GM10266 (cell line): ENCODE measurements around the gene ACSBG1.

Experiments
- DNase-seq: peaks from one replicate; pipeline ENCODE4 v3.0.0; 2012; ENCODE audit errors: extremely low spot score
- TF ChIP-seq, protein P1 (sequence below): IDR thresholded peaks from 2 replicates; pipeline ENCODE4 v1.5.1; 2012; ENCODE audit warnings: mild to moderate bottlenecking, low read depth; ENCODE audit not compliant: control insufficient read depth, insufficient read depth; ENCODE audit errors: missing control alignments

ACSBG1 gene

DNA sequence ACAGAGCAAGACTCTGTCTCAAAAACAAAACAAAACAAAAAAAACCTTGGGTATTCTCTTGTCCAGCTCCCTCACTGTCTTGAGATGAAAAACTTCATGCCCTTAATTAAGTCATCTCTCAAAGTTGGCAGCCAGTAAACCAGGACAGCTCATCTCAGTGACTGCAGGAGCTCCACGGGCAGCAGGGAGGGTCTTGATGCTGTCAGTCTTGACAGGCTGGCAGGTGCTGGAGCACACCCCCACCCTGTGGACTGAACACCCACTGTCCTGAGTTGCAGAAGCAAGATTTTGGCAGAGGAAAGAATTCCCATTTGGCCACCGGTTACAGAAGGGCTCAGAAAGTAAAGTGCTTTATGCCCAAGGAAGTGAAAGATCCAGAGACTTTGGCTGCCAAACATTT lies 38.0 kb upstream of the ACSBG1 start:
- no peak for DNase-seq
- TF ChIP-seq, protein P1, sequence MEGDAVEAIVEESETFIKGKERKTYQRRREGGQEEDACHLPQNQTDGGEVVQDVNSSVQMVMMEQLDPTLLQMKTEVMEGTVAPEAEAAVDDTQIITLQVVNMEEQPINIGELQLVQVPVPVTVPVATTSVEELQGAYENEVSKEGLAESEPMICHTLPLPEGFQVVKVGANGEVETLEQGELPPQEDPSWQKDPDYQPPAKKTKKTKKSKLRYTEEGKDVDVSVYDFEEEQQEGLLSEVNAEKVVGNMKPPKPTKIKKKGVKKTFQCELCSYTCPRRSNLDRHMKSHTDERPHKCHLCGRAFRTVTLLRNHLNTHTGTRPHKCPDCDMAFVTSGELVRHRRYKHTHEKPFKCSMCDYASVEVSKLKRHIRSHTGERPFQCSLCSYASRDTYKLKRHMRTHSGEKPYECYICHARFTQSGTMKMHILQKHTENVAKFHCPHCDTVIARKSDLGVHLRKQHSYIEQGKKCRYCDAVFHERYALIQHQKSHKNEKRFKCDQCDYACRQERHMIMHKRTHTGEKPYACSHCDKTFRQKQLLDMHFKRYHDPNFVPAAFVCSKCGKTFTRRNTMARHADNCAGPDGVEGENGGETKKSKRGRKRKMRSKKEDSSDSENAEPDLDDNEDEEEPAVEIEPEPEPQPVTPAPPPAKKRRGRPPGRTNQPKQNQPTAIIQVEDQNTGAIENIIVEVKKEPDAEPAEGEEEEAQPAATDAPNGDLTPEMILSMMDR: no peak

DNA sequence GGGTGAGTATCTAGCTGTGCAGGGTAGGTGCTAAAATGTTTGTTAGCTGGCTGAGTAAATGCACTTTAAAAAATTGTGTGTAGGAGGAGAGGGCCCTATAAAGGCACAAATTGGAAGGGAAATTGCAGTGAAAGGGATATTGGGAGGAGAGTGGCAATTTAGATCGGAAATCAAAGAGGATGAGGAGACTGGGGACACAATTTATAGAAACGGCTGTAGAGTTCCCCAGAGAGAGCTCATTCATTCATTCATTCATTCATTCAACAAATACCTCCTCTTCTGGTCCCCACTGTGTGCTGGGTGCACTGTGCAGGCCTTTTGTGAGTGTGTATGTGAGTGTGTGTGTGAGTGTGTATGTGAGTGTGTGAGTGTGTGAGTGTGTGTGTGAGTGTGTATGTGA lies 32.4 kb upstream of the ACSBG1 start:
- TF ChIP-seq, protein P1: no peak
- no peak for DNase-seq

DNA sequence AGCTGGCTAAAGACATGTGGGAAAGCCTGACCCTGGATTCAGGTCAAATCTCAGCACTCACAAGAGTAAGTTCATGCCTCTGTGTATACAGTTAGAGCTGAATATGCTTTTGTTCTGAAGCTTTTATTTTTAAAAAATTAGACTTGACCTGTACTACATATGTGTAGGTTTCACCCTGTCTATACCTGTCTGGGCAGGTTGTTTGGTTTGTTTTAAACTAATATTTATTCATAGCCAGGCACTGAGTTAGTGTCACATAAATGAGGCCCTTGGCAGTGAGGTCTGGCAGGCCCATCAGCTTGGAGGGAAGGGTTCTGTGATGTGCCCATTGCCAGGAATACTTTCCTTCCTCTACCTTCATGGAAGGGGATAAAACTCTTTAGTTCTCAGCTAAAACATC lies 31.9 kb upstream of the ACSBG1 start:
- DNase-seq: no peak
- TF ChIP-seq, protein P1: no peak

DNA sequence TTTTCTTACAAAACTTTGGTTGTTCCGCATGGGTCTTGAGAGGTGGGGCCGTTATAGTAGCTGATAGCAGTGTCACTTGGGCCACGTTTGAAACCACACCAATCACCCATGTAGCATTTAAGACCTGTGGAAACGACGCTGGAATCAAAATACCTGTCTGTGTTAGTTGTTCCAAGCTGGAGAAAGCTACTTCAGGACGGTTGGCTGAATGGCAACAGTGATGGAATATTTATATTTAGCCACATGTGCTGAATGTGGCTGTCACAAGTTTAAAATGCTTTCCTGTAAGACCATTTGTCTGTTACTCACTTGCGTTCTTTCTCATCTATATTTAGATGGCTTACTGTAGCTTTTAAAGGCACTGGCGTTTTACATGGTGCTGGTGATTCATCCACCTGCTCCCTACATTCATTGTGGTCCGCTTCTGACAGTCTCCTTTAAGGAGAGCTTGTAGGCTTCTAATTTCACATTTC lies 31.4 kb upstream of the ACSBG1 start:
- DNase-seq: no peak
- TF ChIP-seq, protein P1: no peak

DNA sequence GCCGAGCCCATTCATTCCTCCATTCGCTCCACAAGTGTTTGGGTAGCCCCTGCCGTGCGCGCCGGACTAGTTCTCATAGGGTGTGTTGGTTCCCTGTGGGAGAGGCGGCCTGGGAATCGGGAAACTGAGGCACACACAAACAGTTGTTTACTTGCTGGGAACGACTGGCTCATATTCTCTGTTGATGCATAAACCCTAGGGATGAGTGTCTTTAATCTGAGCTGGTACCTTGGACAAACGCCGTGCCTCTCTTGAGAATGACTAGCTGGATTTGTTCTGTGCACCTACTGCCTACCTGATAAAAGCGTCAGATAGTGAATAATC lies 30.7 kb upstream of the ACSBG1 start:
- TF ChIP-seq, protein P1: no peak
- no peak for DNase-seq

DNA sequence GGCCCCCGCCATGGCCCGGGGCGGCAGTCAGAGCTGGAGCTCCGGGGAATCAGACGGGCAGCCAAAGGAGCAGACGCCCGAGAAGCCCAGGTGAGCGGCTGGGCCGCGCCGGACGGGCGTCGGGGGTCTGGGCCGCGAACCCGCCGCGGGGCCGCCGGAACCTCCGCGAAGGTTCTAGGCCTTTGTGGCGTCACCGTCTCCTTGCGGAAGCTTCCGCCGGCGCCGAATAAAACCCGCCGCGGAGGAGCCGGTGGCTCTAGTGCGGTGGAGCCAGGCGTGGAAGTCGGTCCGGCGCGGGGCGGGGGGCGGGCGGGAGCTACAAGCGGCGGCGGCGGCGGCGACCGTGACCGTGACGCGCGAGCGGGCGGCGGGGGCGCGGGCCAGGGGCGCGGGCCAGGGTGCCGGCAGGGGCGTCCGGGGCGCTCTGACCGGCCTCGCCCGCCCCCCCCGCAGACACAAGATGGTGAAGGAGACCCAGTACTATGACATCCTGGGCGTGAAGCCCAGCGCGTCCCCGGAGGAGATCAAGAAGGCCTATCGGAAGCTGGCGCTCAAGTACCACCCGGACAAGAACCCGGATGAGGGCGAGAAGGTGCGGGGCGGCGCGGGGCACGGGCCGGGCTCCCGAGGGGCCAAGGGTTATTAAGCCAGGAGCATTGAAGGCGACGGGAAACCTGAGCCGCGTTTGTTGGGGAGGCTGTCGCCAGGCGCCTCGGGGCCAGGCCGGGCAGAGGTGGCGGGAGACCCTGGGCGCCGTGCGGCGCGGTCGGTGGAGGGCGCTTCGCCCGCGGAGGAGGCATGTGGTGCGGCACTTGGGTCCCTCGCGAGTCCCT lies 30.2 kb upstream of the ACSBG1 start, which contains the start of gene DNAJA4:
Gene DNAJA4 (plus strand): TSS at position 259 of the 833 bp plus-strand sequence. CDS start 202 bp downstream, at position 461.
- TF ChIP-seq, protein P1: peak; percentile 59
- peak; percentile 84 for DNase-seq

DNA sequence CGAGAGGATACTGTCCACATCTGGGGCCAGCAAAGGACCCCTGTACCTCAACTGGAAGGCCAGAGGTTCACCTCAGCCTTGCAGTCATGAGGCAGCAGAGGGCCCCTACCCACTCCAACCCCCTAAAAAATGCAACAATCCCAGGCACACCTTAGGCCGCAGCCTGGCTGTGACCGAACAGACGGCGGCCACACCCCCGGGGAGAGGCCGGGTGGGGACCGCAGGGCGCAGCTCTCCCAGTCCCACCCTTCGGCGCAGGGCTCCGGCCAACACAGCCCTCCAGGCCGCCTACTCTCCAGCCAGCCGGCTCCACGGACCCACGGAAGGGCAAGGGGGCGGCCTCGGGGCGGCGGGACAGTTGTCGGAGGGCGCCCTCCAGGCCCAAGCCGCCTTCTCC lies 29.5 kb upstream of the ACSBG1 start:
- TF ChIP-seq, protein P1: no peak
- DNase-seq: no peak
